ENCODE results near the gene B4GALNT4. TPM values are rescaled to one million over a fixed set of nuclear protein-coding genes. Genes with fewer than 3 reads are reported as not detected.

Gene B4GALNT4
- total and polyA plus RNA-seq, 2 of the 13 experiments (the other 11 are each of a cell fraction or from before 2014, with no cell fraction given), result 30.5 to 50.1 TPM

DNA sequence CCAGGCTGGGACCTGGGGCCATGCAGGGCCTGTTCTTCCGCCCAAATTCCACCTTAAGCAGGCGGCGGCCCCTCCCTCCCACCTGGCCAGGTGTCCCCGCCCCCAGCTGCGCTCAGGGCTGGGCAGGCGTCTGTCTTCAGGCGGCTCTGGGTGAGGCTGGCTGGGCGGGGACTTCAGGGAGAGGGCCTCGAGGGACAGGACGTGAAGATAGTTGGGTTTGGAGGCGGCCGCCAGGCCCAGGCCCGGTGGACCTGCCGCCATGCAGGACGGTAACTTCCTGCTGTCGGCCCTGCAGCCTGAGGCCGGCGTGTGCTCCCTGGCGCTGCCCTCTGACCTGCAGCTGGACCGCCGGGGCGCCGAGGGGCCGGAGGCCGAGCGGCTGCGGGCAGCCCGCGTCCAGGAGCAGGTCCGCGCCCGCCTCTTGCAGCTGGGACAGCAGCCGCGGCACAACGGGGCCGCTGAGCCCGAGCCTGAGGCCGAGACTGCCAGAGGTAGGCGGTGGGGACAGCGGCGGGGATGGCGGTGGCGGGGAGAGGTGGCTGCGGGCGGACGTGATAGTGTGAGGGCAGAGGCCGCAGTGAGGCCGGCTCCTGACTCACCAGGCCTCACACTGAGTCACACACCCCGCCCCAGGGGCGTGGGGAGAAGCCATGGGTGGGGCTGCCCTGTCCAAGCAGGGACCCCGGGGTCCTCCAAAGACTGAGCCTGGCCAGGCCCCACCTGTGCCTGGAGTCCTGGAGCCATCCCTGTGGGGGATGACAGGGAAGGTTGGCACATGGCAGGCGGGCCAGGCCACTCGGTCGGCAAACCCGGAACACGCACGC is 24.9 kb downstream of the B4GALNT4 start, which contains the start of gene PKP3 (continued):
- TF ChIP-seq, protein P1, sequence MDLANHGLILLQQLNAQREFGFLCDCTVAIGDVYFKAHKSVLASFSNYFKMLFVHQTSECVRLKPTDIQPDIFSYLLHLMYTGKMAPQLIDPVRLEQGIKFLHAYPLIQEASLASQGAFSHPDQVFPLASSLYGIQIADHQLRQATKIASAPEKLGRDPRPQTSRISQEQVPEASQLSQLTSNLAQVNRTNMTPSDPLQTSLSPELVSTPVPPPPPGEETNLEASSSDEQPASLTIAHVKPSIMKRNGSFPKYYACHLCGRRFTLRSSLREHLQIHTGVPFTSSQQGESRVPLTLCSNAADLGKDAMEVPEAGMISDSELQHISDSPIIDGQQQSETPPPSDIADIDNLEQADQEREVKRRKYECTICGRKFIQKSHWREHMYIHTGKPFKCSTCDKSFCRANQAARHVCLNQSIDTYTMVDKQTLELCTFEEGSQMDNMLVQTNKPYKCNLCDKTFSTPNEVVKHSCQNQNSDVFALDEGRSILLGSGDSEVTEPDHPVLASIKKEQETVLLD (CRISPR knock-in tag; IDR thresholded peaks at IDR 0.05; ENCODE audit: low read depth), result 0 out of 2 replicates have a peak, but pooled peaks have one; percentile 9
- TF ChIP-seq ZFP37 (CRISPR knock-in tag; IDR thresholded peaks at IDR 0.05; ENCODE audit: borderline replicate concordance), result no peak
- no peak for TF ChIP-seq ZZZ3 (CRISPR knock-in tag; IDR thresholded peaks at IDR 0.05; ENCODE audit: borderline replicate concordance)
- no peak for TF ChIP-seq ZKSCAN1 (IDR thresholded peaks at IDR 0.05; ENCODE audit: low read length)
- TF ChIP-seq, protein P2, sequence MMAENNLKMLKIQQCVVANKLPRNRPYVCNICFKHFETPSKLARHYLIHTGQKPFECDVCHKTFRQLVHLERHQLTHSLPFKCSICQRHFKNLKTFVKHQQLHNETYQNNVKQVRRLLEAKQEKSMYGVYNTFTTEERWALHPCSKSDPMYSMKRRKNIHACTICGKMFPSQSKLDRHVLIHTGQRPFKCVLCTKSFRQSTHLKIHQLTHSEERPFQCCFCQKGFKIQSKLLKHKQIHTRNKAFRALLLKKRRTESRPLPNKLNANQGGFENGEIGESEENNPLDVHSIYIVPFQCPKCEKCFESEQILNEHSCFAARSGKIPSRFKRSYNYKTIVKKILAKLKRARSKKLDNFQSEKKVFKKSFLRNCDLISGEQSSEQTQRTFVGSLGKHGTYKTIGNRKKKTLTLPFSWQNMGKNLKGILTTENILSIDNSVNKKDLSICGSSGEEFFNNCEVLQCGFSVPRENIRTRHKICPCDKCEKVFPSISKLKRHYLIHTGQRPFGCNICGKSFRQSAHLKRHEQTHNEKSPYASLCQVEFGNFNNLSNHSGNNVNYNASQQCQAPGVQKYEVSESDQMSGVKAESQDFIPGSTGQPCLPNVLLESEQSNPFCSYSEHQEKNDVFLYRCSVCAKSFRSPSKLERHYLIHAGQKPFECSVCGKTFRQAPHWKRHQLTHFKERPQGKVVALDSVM (CRISPR knock-in tag; IDR thresholded peaks at IDR 0.05), result peak; percentile 51; the same call in 1 of the 2 replicates
- TF ChIP-seq, protein P3, sequence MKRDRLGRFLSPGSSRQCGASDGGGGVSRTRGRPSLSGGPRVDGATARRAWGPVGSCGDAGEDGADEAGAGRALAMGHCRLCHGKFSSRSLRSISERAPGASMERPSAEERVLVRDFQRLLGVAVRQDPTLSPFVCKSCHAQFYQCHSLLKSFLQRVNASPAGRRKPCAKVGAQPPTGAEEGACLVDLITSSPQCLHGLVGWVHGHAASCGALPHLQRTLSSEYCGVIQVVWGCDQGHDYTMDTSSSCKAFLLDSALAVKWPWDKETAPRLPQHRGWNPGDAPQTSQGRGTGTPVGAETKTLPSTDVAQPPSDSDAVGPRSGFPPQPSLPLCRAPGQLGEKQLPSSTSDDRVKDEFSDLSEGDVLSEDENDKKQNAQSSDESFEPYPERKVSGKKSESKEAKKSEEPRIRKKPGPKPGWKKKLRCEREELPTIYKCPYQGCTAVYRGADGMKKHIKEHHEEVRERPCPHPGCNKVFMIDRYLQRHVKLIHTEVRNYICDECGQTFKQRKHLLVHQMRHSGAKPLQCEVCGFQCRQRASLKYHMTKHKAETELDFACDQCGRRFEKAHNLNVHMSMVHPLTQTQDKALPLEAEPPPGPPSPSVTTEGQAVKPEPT (CRISPR knock-in tag; IDR thresholded peaks at IDR 0.05; ENCODE audit: low read depth), result peak; percentile 99
- TF ChIP-seq, protein P4, sequence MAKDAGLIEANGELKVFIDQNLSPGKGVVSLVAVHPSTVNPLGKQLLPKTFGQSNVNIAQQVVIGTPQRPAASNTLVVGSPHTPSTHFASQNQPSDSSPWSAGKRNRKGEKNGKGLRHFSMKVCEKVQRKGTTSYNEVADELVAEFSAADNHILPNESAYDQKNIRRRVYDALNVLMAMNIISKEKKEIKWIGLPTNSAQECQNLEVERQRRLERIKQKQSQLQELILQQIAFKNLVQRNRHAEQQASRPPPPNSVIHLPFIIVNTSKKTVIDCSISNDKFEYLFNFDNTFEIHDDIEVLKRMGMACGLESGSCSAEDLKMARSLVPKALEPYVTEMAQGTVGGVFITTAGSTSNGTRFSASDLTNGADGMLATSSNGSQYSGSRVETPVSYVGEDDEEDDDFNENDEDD (CRISPR knock-in tag; IDR thresholded peaks at IDR 0.05; ENCODE audit: borderline replicate concordance), result peak; percentile 16; the same call in 1 of the 2 replicates
- TF ChIP-seq ZNF768 (CRISPR knock-in tag; IDR thresholded peaks at IDR 0.05), result peak; percentile 48; the same call in 1 of the 2 replicates
- no peak for TF ChIP-seq RBM39 (IDR thresholded peaks at IDR 0.05; ENCODE audit: low read depth, low read length, poor library complexity, severe bottlenecking)
- TF ChIP-seq, protein P5, sequence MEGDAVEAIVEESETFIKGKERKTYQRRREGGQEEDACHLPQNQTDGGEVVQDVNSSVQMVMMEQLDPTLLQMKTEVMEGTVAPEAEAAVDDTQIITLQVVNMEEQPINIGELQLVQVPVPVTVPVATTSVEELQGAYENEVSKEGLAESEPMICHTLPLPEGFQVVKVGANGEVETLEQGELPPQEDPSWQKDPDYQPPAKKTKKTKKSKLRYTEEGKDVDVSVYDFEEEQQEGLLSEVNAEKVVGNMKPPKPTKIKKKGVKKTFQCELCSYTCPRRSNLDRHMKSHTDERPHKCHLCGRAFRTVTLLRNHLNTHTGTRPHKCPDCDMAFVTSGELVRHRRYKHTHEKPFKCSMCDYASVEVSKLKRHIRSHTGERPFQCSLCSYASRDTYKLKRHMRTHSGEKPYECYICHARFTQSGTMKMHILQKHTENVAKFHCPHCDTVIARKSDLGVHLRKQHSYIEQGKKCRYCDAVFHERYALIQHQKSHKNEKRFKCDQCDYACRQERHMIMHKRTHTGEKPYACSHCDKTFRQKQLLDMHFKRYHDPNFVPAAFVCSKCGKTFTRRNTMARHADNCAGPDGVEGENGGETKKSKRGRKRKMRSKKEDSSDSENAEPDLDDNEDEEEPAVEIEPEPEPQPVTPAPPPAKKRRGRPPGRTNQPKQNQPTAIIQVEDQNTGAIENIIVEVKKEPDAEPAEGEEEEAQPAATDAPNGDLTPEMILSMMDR (CRISPR knock-in tag; IDR thresholded peaks at IDR 0.05), result 0 out of 2 replicates have a peak, but pooled peaks have one; percentile 5
- TF ChIP-seq ZNF274 (CRISPR knock-in tag; IDR thresholded peaks at IDR 0.05), result peak; percentile 33; the same call in 1 of the 2 replicates
- peak; percentile 52; the same call in 1 of the 2 replicates for TF ChIP-seq DMAP1 (CRISPR knock-in tag; IDR thresholded peaks at IDR 0.05)
- peak; percentile 54; the same call in 1 of the 2 replicates for TF ChIP-seq ZNF788 (CRISPR knock-in tag; IDR thresholded peaks at IDR 0.05; ENCODE audit: borderline replicate concordance)
- TF ChIP-seq, protein P6, sequence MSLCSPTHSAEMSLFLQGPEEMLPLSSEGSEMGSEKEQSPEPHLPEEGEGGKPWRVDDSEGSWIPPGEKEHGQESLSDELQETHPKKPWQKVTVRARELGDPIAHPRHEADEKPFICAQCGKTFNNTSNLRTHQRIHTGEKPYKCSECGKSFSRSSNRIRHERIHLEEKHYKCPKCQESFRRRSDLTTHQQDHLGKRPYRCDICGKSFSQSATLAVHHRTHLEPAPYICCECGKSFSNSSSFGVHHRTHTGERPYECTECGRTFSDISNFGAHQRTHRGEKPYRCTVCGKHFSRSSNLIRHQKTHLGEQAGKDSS (CRISPR knock-in tag; IDR thresholded peaks at IDR 0.05; ENCODE audit: borderline replicate concordance, low read depth), result no peak
- peak; percentile 45; the same call in 1 of the 2 replicates for TF ChIP-seq ZNF430 (CRISPR knock-in tag; IDR thresholded peaks at IDR 0.05)
- 0 out of 2 replicates have a peak, but pooled peaks have one; percentile 67 for TF ChIP-seq ZNF713 (CRISPR knock-in tag; IDR thresholded peaks at IDR 0.05)
- no peak for TF ChIP-seq ZNF552 (CRISPR knock-in tag; IDR thresholded peaks at IDR 0.05; ENCODE audit: borderline replicate concordance)
- TF ChIP-seq ZNF777 (CRISPR knock-in tag; IDR thresholded peaks at IDR 0.05), result peak; percentile 87
- TF ChIP-seq XBP1 (CRISPR knock-in tag; IDR thresholded peaks at IDR 0.05), result no peak
